VCaP (cell line): ENCODE measurements around the gene AZU1.
"Not testable (repeated sequence)": the region's sequence is repeated elsewhere in the genome, so short reads cannot be mapped to it uniquely, and the experiment has no call there.

ENCODE experiments used
- H3K27ac ChIP-seq: fragments of 450-650 bp; 2 replicates; pipeline ENCODE4 v1.5.1; 2017
- CTCF ChIP-seq: fragments of 450-650 bp; conservative IDR thresholded peaks from 2 replicates; pipeline ENCODE4 v1.5.1; 2017; ENCODE audit warnings: mild to moderate bottlenecking, moderate library complexity

Gene AZU1

GRCh38 chr19:816500-816857, 11.2 kb upstream of the AZU1 start:
- no peak for TF ChIP-seq CTCF
- H3K27ac ChIP-seq = no peak overlapping the region

- not testable (repeated sequence) for H3K27ac ChIP-seq
Measured at GRCh38 chr19:820212-820611, 7.4 kb upstream of the AZU1 start.

GRCh38 chr19:821231-821824, 6.3 kb upstream of the AZU1 start:
- TF ChIP-seq CTCF = no peak
- H3K27ac ChIP-seq = no peak overlapping the region; the same call in 1 of the 2 replicates

GRCh38 chr19:821825-822503, 5.7 kb upstream of the AZU1 start, which contains the start of gene PLPPR3:
TSS of gene PLPPR3 (minus strand) at chr19:821955. CDS start at chr19:821559, 396 bp downstream.
- TF ChIP-seq CTCF = no peak
- H3K27ac ChIP-seq = no peak within 1 kb of the TSS; the same call in 1 of the 2 replicates

GRCh38 chr19:823565-824121, 4.0 kb upstream of the AZU1 start:
- H3K27ac ChIP-seq = no peak overlapping the region
- TF ChIP-seq CTCF = no peak

GRCh38 chr19:824885-825284, 2.8 kb upstream of the AZU1 start:
- no peak overlapping the region for H3K27ac ChIP-seq
- TF ChIP-seq CTCF = no peak

GRCh38 chr19:825897-826644, 1.6 kb upstream of the AZU1 start:
- H3K27ac ChIP-seq = no peak overlapping the region
- TF ChIP-seq CTCF = no peak
